Karpas-422 (cell line): ENCODE measurements around the gene ARID3C. TPM values are rescaled to one million over a fixed set of nuclear protein-coding genes. Genes with fewer than 3 reads are reported as not detected.

Source experiments
- DNase-seq: peaks from one replicate; pipeline ENCODE4 v3.0.0-alpha.2; 2015
- H2AFZ ChIP-seq: fragments of 200-600 bp; sonication (generic); 2 replicates; pipeline ENCODE4 v1.6.1; 2014; ENCODE audit warnings: antibody characterized with exemption, low read length, mixed read lengths
- H3K27ac ChIP-seq: fragments of 200-600 bp; sonication (generic); 2 replicates; pipeline ENCODE4 v1.5.1; 2014; ENCODE audit warnings: mild to moderate bottlenecking, low read length, moderate library complexity
- H3K27me3 ChIP-seq: fragments of 200-600 bp; sonication (generic); 2 replicates; pipeline ENCODE4 v1.6.1; 2014; ENCODE audit warnings: low read length, mixed read lengths
- H3K36me3 ChIP-seq: fragments of 200-600 bp; sonication (generic); 2 replicates; pipeline ENCODE4 v1.6.1; 2014; ENCODE audit warnings: low read length, mixed read lengths; ENCODE audit not compliant: insufficient read depth
- H3K4me1 ChIP-seq: fragments of 200-600 bp; sonication (generic); 2 replicates; pipeline ENCODE4 v1.6.1; 2014; ENCODE audit warnings: mild to moderate bottlenecking, low read length, mixed read lengths
- H3K4me2 ChIP-seq: fragments of 200-600 bp; sonication (generic); 2 replicates; pipeline ENCODE4 v1.6.1; 2014; ENCODE audit warnings: low read length, low read depth, mild to moderate bottlenecking; ENCODE audit not compliant: poor library complexity, severe bottlenecking
- H3K4me3 ChIP-seq: fragments of 200-600 bp; sonication (generic); 2 replicates; pipeline ENCODE4 v1.5.1; 2014; ENCODE audit warnings: mild to moderate bottlenecking, antibody characterized with exemption, low read length, mixed read lengths
- H3K79me2 ChIP-seq: fragments of 200-600 bp; sonication (generic); 2 replicates; pipeline ENCODE4 v1.6.1; 2014; ENCODE audit warnings: mild to moderate bottlenecking, low read length, mixed read lengths
- H3K9ac ChIP-seq: fragments of 200-600 bp; sonication (generic); 2 replicates; pipeline ENCODE4 v1.6.0; 2014; ENCODE audit warnings: low read length
- H3K9me2 ChIP-seq: fragments of 200-600 bp; sonication (generic), shearing (Covaris generic); replicated peaks from 2 replicates; pipeline ENCODE4 v1.6.0; 2014; ENCODE audit warnings: mild to moderate bottlenecking, low read length, moderate library complexity; ENCODE audit not compliant: insufficient read depth
- H3K9me3 ChIP-seq: fragments of 300-700, 200-600 bp; sonication (generic); 2 replicates; pipeline ENCODE4 v1.6.1; 2014; ENCODE audit warnings: low read length, mixed read lengths
- H4K20me1 ChIP-seq: fragments of 200-600 bp; sonication (generic); 2 replicates; pipeline ENCODE4 v1.6.1; 2014; ENCODE audit warnings: mild to moderate bottlenecking, antibody characterized with exemption, low read length, low read depth; ENCODE audit not compliant: insufficient read depth
- total RNA-seq: library from RNA; depleted of rRNA; stranded (reverse); fragments of >200 nt; shearing (Covaris generic); gene quantifications from 2 replicates; pipeline ENCODE4 v1.2.3, GENCODE V29; 2014; ENCODE audit warnings: low replicate concordance

Gene ARID3C
- total RNA-seq, 1 experiment from 2014 or later, result 0.48 TPM

GRCh38 chr9:34629491-34629808 lies 584 bp upstream of the ARID3C start:
- H3K4me2 ChIP-seq, result no peak overlapping the region
- H3K4me1 ChIP-seq, result peaks cover 7% of the 10 kb centered on the region
- H3K4me3 ChIP-seq, result no peak overlapping the region; the same call in 1 of the 2 replicates
- 0 out of 2 replicates have a peak, but pooled peaks cover 3% of the 10 kb centered on the region for H4K20me1 ChIP-seq
- H3K9ac ChIP-seq, result no peak overlapping the region
- H3K79me2 ChIP-seq, result no peaks in the 10 kb centered on the region
- no peaks in the 10 kb centered on the region for H3K36me3 ChIP-seq
- no peak overlapping the region for H2AFZ ChIP-seq
- H3K27ac ChIP-seq, result no peak overlapping the region
- peak; percentile 38 for DNase-seq
- no peaks in the 10 kb centered on the region for H3K9me3 ChIP-seq
- H3K27me3 ChIP-seq, result 0 out of 2 replicates have a peak, but pooled peaks cover 4% of the 10 kb centered on the region
- no peaks in the 10 kb centered on the region for H3K9me2 ChIP-seq

- Histone ChIP-seq H3K79me2 (no peaks in the 10 kb centered on the region), H3K36me3 (no peaks in the 10 kb centered on the region), H3K4me3 (peak overlapping the region; percentile 16; the same call in 1 of the 2 replicates), H3K9me2 (no peaks in the 10 kb centered on the region), H2AFZ (no peak overlapping the region), H3K9ac (no peak overlapping the region), H4K20me1 (0 out of 2 replicates have a peak, but pooled peaks cover 3% of the 10 kb centered on the region), H3K9me3 (no peaks in the 10 kb centered on the region), H3K4me1 (peaks cover 7% of the 10 kb centered on the region), H3K27ac (no peak overlapping the region), H3K4me2 (peak overlapping the region; percentile 38), H3K27me3 (0 out of 2 replicates have a peak, but pooled peaks cover 4% of the 10 kb centered on the region)
- no peak for DNase-seq
Measured at GRCh38 chr9:34627716-34628655, 880 bp downstream of the ARID3C start.

- no peaks in the 10 kb centered on the region for H3K9me2 ChIP-seq
- H3K4me2 ChIP-seq, result no peak overlapping the region
Measured at GRCh38 chr9:34625186-34625486, 3.7 kb downstream of the ARID3C start.

GRCh38 chr9:34624475-34625185 lies 4.2 kb downstream of the ARID3C start:
- peaks cover 5% of the 10 kb centered on the region for H3K79me2 ChIP-seq
- no peak overlapping the region for H3K4me2 ChIP-seq
- no peaks in the 10 kb centered on the region for H3K9me2 ChIP-seq
- H3K27me3 ChIP-seq, result 0 out of 2 replicates have a peak, but pooled peaks cover 4% of the 10 kb centered on the region
- no peak overlapping the region for H3K4me3 ChIP-seq
- H3K27ac ChIP-seq, result no peak overlapping the region
- no peaks in the 10 kb centered on the region for H3K9me3 ChIP-seq
- H3K9ac ChIP-seq, result no peak overlapping the region
- H4K20me1 ChIP-seq, result no peaks in the 10 kb centered on the region
- no peak for DNase-seq
- no peak overlapping the region for H2AFZ ChIP-seq
- peaks cover 15% of the 10 kb centered on the region for H3K4me1 ChIP-seq
- no peaks in the 10 kb centered on the region for H3K36me3 ChIP-seq

More at GRCh38 chr9:34625186-34625486, 3.7 kb downstream of the ARID3C start:
- Histone ChIP-seq H3K79me2 (peaks cover under 1% of the 10 kb centered on the region; the same call in 1 of the 2 replicates), H3K9ac (no peak overlapping the region), H3K27ac (no peak overlapping the region), H2AFZ (no peak overlapping the region), H3K4me1 (peaks cover 12% of the 10 kb centered on the region), H3K27me3 (0 out of 2 replicates have a peak, but pooled peaks cover 4% of the 10 kb centered on the region), H3K36me3 (no peaks in the 10 kb centered on the region), H4K20me1 (0 out of 2 replicates have a peak, but pooled peaks cover 2% of the 10 kb centered on the region), H3K9me3 (no peaks in the 10 kb centered on the region), H3K4me3 (no peak overlapping the region)
- no peak for DNase-seq

GRCh38 chr9:34623374-34624235 lies 5.3 kb downstream of the ARID3C start:
- H4K20me1 ChIP-seq, result no peaks in the 10 kb centered on the region
- H3K36me3 ChIP-seq, result no peaks in the 10 kb centered on the region
- no peak overlapping the region for H2AFZ ChIP-seq
- H3K27ac ChIP-seq, result no peak overlapping the region
- H3K4me1 ChIP-seq, result peaks cover 19% of the 10 kb centered on the region
- H3K27me3 ChIP-seq, result 0 out of 2 replicates have a peak, but pooled peaks cover 4% of the 10 kb centered on the region
- no peak overlapping the region for H3K4me2 ChIP-seq
- H3K9me3 ChIP-seq, result no peaks in the 10 kb centered on the region
- no peaks in the 10 kb centered on the region for H3K9me2 ChIP-seq
- DNase-seq, result no peak
- no peak overlapping the region for H3K9ac ChIP-seq
- H3K79me2 ChIP-seq, result peaks cover 15% of the 10 kb centered on the region
- H3K4me3 ChIP-seq, result no peak overlapping the region

- H3K27ac ChIP-seq, result no peak within 1 kb of the TSS
- peak within 1 kb of the TSS; percentile 91 for H3K4me3 ChIP-seq
Measured at GRCh38 chr9:34620061-34620994, 8.5 kb downstream of the ARID3C start, which contains the start of gene DCTN3. Gene DCTN3 (minus strand): TSS chr9:34620495. CDS start chr9:34620464, 31 bp downstream.

GRCh38 chr9:34615132-34615531 lies 13.7 kb downstream of the ARID3C start:
- H4K20me1 ChIP-seq, result no peaks in the 10 kb centered on the region
- no peaks in the 10 kb centered on the region for H3K9me2 ChIP-seq
- H3K27ac ChIP-seq, result no peak overlapping the region
- H3K9ac ChIP-seq, result no peak overlapping the region
- peaks cover 36% of the 10 kb centered on the region for H3K4me1 ChIP-seq
- no peaks in the 10 kb centered on the region for H3K9me3 ChIP-seq
- no peak for DNase-seq
- no peak overlapping the region for H2AFZ ChIP-seq
- no peaks in the 10 kb centered on the region for H3K27me3 ChIP-seq
- peaks cover 28% of the 10 kb centered on the region for H3K79me2 ChIP-seq
- H3K4me2 ChIP-seq, result no peak overlapping the region
- H3K36me3 ChIP-seq, result no peaks in the 10 kb centered on the region
- no peak overlapping the region for H3K4me3 ChIP-seq

More at GRCh38 chr9:34620061-34620994, 8.5 kb downstream of the ARID3C start, which contains the start of gene DCTN3:
- Histone ChIP-seq H3K36me3 (no peaks in the 10 kb centered on the region), H3K9ac (peak within 1 kb of the TSS; percentile 86), H4K20me1 (no peaks in the 10 kb centered on the region), H3K27me3 (no peaks in the 10 kb centered on the region), H2AFZ (peak within 1 kb of the TSS; percentile 78; the same call in 1 of the 2 replicates), H3K4me1 (peaks cover 17% of the 10 kb centered on the region), H3K9me3 (no peaks in the 10 kb centered on the region), H3K79me2 (peaks cover 16% of the 10 kb centered on the region), H3K9me2 (no peaks in the 10 kb centered on the region), H3K4me2 (peak within 1 kb of the TSS; percentile 86)
- DNase-seq, result peak; percentile 98
